GM13976 (cell line): Measurements from ENCODE around the gene CRMP1.

Source experiments
- DNase-seq: peaks from one replicate; pipeline ENCODE4 v3.0.0; 2012; ENCODE audit warnings: low spot score
- in situ Hi-C: fragments of 300-500 bp; cut with MboI; formaldehyde crosslinking; loops from one replicate; pipeline ENCODE4 v1.12.0; 2022; ENCODE audit warnings: low sequenced_read_pairs, mixed read lengths, inconsistent platforms; ENCODE audit not compliant: unreplicated experiment
- TF ChIP-seq, protein P1 (sequence below): IDR thresholded peaks from 2 replicates; pipeline ENCODE4 v1.5.1; 2012; ENCODE audit warnings: borderline replicate concordance, mild to moderate bottlenecking; ENCODE audit not compliant: insufficient read depth; ENCODE audit errors: extremely low read depth, missing control alignments, control extremely low read depth

The CRMP1 gene

GRCh38 chr4:5921981-5922380, 29.1 kb upstream of the CRMP1 start:
- DNase-seq, result no peak
- in situ Hi-C loops, result no loop called here
- TF ChIP-seq, protein P1, sequence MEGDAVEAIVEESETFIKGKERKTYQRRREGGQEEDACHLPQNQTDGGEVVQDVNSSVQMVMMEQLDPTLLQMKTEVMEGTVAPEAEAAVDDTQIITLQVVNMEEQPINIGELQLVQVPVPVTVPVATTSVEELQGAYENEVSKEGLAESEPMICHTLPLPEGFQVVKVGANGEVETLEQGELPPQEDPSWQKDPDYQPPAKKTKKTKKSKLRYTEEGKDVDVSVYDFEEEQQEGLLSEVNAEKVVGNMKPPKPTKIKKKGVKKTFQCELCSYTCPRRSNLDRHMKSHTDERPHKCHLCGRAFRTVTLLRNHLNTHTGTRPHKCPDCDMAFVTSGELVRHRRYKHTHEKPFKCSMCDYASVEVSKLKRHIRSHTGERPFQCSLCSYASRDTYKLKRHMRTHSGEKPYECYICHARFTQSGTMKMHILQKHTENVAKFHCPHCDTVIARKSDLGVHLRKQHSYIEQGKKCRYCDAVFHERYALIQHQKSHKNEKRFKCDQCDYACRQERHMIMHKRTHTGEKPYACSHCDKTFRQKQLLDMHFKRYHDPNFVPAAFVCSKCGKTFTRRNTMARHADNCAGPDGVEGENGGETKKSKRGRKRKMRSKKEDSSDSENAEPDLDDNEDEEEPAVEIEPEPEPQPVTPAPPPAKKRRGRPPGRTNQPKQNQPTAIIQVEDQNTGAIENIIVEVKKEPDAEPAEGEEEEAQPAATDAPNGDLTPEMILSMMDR, result no peak

DNA sequence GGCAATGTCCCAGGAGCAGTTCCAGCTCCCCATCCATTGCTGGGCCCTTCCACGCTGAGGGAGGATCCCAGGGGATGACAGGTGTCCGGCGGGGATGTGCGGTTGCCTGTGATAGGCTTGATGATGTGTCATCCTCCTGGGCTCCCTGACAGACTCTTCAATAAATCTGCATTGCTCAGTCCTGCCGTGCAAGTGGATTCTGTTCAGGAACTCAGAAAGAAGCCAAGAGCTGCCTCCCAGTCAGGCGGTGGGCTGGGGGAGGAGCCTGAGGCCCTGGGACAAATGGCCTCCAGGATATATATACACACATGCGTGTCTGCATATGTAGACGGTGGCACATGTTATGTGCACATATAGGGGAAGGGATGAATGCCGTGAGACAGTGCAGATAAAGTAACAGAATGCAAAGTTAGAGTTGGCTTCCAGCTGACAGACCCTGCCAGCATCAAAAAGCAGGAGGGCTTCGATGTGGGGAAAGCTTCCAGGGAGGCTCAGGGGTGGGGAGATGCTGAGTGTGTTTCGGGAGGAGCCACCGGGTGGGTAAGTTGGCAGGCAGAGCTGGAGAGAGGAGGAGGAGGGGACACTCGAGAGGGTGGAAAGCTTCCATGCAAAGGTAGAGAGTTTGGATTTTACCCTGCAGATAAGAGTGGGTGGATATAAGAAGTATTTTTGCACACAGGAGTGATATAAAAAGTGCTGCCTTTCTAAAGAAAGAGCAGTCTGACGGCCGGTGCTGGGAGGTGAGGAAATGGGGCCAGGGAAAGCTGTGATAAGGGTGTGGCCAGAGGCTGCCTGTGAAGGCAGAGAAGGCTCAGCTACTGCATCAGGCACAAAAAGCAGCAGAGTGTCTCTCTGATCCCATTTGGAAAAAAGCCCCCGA, 28.5 kb upstream of the CRMP1 start:
- in situ Hi-C loops, result no loop called here
- DNase-seq, result no peak
- TF ChIP-seq, protein P1, result no peak

GRCh38 chr4:5919571-5919970, 26.7 kb upstream of the CRMP1 start:
- TF ChIP-seq, protein P1, result no peak
- in situ Hi-C loops, result no loop called here
- DNase-seq, result no peak

DNA sequence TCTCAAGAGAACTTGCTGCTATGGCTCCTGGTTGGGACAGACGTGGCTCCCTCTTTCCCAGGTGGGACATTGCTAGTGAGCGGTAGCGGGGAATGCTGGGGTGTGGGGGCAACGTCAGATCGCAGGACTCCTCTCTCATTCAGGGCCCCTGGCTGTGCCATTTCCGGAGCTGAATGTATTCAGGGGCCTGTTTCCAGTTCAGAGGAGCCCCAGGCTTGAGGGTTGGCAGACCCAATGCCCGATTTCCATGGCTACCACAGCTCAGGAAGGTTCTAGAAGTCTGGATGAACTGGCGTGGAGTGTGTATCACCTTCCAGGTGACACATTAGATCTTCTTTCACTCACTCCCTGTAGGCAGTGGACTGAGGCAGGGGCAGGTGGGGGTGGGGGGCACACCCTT, 26.2 kb upstream of the CRMP1 start:
- no peak for DNase-seq
- TF ChIP-seq, protein P1, result no peak
- in situ Hi-C loops, result no loop called here

DNA sequence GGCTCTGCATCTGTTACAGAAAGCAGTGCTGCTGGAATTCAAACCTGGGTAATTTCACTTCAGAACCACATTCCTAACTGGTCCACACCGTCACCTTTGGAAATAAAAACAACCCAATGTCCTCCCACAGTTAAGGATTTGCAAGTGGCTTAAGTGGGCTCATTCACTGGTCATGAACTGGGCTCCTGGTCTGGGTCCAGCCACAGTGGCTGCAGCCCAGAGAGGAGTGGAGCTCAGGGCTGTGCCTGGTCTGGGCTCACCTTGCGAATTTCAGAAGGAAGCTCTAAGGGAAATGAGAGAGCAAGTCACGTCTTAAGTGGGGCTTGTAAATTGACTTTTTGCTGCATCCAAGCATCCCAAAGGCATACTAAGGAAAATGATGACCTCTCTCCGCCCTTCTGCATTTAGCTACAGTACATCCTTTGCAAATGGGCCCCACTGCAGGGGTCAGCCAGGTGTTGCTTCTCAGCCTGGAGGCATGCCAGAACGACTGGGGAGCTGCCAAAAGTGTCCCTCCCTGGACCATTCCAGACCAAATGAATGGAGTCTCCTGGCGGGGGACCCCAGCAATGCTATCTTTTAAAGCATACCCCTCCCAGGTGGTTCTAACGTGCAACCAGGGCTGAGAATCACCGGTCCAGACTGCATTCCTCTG, 25.6 kb upstream of the CRMP1 start:
- in situ Hi-C loops, result no loop called here
- TF ChIP-seq, protein P1, result no peak
- no peak for DNase-seq

GRCh38 chr4:5917672-5918071, 24.8 kb upstream of the CRMP1 start:
- DNase-seq, result no peak
- in situ Hi-C loops, result no loop called here
- TF ChIP-seq, protein P1, result no peak
